Left hindlimb (tissue), 1 donor: ENCODE measurements around the gene EPS8.

Experiments
- DNase-seq: peaks from one replicate; pipeline ENCODE4 v3.0.0-alpha.2; 2018

The EPS8 gene

DNA sequence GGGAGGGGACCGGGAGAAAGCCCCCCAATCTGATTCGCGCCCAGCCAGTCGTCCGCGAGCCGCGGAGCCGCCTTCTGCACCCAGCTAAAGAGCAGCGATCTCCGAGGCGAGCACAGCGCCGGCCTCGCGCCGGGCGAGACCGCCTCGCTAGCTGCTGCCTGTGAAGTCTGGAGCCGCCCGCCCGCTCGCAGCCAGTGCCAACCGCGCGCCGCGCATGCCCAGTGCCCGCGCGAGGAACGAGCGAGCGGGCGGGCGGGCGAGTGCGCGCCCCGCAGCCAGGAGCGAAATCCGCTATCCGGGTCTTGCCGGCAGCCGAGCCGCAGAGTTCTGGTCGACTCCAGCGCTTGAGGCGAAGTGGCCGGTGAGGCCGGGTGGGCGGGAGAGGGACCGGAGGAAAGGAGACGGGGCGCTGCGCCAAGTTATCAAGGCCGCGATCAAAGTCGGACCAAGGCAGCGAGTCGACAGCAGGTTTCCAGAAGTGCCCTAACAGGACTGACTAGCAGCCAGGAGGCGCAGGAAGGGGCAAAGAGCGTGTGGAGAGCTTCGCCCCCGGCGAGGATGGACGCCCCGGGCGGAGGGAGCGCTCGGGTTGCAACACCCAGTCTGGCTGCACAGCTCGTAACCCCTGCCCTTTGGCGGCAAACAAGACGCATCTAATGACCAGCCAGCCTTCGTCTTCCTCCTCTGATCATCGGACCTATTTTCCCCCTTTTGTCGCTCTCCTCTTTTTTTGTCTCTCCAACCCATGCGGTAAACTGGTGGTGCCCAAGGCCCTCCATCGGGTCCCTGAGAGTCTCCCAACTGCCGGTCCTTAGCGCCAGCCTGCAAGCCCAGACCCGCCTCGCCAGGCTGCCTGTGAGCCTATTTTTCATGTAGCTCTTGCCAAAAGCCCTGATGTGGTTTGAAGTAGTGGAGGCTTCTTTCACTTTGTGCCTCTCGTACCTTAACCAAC lies at the start of gene EPS8:
EPS8 (minus strand) TSS at position 169 of the 952 bp plus-strand sequence. CDS start 106,437 bp downstream, outside the sequence.
- DNase-seq, result peak; percentile 95

DNA sequence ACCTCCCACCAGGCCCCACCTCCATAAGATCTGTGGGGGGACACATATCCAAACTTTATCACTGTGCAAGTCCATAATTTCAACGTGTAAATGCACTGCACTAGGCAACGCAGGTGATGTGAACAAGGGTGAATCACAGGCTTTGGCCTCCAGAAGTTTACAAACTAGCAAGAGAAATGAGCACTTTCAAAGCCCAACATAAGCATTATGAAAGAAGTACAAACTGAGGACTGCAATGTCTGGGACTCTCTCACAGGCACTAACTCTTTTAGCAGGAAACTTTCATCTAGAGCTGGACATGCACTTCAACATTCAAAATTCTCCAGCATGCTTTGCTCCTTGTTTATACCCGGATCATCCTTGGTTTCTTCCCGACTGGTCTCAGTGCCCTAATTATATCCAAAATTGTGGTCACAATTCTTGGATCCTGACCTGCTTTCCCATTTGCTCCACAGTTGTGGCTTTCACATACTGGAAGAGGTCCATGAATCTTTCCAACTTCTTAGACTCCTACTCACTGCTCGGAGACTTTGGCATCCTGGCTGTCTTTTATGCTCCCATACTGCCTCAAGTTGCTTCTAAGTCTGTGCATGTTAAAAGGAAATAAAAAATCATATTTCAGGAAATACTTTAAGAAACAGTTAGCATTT lies 48.1 kb upstream of the EPS8 start:
- peak; percentile 54 for DNase-seq

DNA sequence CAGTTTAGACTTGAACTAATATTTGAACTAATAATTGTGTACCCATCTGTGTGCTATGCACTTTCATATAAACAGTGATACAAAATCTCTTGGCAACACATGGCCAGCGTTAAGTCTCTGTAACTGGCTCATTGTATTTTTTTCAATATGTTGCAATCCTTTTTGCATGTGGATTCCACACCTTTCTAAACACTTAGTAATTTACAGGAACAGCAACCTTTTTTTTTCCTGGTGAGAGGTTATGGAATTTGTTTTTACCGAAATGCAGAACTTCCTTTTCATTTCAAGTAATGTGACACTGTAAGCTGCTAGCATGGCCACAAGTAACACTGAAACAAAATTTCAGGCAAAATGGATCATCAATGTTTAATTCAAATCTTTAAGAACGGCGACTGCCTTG lies 45.4 kb upstream of the EPS8 start:
- no peak for DNase-seq

DNA sequence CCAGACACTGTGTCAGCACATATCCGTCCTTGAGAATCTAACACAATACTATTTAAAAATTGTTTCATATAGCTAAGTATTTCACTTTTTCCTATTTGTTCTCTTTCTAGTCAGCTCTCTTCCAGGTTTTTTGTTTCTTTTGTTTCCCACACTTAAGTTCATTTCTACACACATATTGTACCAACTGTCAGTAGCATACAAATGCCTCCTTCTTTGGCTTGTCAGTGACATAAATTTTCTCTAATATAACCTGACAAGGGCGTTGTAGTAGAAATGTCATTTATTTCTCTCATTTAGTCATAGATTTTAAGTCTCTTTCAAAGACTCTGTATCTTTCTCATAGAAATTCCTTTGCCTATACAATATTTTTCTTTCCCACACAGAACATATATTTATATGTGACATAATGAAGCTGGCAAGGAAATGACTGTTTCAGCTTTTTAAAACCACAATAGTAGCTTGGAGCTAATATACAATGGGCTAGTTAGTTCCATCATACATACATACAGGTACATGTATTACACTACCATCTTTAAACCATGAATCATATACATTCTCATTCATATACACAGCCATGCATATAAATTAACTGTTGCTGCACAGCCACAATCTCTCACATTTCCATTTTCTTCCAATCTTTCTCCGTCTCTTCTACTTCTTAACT lies 42.3 kb upstream of the EPS8 start:
- DNase-seq, result no peak

DNA sequence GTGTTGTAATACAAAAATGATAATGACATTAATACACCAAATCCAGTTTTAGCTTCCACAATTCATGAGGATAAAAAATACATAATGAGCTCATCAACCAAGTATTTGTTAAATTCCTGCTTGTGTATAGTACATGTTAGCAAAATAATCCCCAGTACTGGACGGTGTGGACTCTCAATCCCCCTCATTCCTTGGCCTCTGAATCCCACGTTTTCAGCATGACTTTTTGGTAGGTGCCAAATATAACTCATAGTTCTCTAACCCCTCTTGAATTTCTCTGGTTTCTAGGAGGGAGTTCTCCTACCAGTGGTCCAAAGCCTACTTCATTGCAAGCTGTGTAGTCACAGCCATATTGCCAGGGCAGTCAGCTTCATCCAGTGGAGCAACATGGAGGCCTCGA lies 41.4 kb upstream of the EPS8 start:
- DNase-seq, result no peak

DNA sequence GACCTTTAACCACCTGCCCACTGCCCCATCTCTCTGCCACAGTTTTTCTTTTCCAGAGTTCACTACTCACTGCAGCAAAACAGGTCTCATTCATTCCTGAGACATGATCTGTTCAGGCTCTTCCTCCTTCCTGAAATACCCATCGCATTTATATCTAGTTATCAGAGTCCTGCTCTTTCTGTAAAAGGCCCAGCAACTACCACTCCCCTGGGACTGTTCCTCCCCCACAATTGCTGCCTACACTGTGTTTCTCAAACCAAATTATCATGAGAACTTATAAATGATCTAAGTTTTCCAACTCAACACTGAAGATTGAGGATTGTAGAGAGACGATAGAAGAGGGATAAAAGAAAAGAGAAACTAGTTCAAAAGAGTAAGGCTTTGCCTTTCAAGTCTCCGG lies 40.8 kb upstream of the EPS8 start:
- DNase-seq, result no peak

DNA sequence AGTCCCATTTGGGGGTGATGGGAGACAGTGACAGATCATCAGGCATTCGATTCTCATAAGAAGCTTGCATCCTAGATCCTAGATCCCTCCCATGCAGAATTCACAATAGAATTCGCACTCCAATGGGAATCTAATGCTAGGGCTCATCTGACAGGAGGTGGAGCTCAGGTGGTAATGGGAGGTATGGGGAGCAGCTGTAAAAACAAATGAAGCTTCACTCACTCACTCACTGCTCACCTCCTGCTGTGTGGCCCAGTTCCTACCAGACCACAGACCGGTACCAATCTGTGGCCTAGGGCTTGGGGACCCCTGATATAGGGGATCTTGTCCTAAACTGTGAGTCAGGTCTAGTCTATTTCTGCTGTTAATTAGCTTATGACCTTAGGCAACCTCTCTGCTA lies 40.1 kb upstream of the EPS8 start:
- no peak for DNase-seq

DNA sequence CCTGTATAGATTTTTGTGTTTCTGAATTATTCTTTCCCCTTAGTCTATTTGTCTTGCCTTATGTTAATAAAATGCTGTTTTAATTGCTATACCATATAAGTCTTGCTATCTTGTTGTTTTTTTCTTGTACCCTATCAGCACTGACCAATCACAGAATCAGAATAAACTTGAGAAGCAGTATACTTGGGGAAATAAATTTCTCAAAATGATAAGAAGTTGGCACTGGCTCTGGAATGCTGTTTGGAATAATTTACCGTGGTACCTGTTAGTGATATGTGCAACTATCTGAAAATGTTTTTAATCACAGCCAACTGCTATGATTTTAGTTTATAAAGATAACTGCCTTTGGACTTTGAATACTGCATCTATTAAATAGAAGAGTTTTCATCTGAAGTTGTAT lies 37.9 kb upstream of the EPS8 start:
- DNase-seq, result no peak

DNA sequence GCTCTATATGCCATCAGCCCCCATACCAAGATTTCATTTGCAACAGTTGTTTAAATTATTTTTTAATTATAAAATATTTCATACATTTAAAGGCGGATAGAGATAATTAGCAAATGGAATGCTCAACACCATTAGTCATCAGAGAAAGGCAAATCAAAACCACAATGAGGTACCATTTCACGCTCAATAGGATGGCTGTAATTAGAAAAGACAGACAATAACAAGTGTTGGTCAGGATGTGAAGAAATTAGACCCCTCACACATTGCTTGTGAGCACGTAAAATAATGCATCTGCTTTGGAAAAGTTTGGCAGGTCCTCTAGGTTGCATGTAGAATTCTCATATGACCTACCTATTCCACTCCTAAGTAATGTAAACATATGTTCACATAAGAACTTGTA lies 35.3 kb upstream of the EPS8 start:
- no peak for DNase-seq

DNA sequence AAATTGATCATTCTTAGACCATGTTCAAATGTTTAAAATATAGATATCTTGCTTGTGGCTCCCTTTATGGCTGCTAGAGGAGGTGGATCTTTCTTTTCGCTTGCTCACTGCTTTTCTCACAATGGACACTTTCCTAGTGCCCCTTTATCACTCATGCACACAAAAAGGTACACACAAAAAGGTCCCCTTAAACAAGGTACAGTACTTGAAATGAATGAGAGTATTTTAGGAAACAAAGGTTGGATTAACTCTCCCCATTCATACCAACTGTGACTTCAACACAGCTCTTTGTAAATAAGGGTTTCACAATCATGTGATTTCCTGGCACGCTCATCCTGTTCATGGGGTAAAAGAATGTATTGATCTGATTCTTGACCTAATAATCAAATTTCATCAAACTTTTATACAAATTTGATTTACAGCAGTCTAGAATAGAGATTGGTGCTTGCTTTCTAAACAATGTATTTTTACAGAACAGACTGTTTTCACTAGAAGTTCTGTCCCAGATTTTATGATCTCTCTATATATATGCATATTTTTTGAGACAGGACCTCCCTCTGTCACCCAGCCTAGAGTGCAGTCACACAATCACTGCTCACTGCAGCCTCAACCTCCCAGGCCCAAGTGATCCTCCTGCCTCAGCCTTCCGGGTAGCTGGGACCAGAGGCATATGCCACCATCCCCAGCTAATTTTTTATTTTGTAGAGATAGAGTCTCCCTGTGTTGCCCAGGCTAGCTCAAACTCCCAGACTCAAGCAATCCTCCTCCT lies 34.4 kb upstream of the EPS8 start:
- DNase-seq, result no peak

DNA sequence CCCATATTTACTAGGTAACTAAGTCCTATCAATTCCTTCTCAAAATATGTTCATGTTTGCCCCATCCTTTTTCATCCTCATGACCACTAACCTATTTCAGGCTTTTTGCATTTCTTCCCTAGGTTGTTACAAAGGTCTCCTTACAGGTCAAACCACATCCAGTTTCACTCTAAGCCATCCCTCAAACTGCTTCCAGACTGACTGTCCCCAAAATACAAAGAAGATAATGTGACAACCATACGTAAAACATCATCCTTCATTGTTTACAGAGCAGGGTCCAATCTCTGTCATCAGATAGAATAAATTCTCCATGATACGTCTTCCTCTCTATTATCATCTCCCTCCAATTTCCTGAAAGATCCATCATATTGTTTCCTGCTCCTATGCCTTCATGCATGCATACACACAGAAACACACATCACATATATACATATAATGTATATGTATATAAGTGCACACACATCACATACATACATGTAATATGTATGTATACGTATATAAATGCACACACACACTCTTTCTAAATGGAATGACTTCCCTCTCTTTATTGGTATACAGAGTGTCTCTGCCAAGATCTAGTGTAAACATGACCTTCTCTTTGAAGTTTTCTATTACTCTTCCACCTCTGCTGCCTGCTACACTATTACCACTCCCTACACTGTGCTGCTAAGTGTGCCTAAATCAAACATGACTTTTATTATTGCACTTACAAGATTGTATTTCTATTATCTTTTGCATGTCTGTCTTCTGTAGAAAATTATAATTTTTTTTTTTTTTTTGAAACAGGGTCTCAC lies 30.7 kb upstream of the EPS8 start:
- DNase-seq, result no peak

DNA sequence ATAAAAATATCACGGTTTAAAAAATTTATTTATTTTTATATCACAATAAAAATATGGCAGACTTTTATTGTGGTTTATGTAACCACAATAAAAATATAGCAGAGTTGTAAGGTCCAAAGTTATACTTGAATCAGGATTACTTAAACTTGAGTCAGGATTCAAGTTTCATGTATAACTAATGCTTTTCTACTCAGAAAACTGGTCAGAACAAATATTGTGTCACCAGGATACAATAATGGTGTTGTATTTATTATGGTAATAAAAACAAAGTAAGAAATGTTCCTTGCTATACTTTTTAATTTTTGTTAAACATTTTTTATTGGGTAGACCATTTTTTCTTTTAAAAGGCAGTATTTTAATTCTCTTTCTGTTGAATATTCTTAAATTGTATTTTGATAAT lies 29.2 kb upstream of the EPS8 start:
- no peak for DNase-seq

DNA sequence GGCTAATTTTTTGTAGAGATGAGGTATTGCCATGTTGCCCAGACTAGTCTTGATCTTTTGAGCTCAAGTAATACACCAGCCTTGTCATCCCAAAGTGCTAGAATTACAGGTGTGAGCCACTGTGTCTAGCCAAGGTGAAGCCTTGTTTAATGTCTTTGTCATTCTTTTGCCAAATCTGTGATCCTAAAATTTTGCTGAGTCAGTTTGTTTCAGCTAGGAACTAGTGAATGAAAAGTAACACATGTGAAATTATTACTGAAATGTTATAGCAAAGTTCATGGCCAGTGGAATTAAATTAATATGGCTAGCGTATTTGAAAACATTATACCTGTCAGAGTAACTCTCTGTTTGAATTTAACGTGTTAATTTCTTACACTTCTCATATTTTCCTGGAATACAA lies 26.5 kb upstream of the EPS8 start:
- DNase-seq, result no peak

DNA sequence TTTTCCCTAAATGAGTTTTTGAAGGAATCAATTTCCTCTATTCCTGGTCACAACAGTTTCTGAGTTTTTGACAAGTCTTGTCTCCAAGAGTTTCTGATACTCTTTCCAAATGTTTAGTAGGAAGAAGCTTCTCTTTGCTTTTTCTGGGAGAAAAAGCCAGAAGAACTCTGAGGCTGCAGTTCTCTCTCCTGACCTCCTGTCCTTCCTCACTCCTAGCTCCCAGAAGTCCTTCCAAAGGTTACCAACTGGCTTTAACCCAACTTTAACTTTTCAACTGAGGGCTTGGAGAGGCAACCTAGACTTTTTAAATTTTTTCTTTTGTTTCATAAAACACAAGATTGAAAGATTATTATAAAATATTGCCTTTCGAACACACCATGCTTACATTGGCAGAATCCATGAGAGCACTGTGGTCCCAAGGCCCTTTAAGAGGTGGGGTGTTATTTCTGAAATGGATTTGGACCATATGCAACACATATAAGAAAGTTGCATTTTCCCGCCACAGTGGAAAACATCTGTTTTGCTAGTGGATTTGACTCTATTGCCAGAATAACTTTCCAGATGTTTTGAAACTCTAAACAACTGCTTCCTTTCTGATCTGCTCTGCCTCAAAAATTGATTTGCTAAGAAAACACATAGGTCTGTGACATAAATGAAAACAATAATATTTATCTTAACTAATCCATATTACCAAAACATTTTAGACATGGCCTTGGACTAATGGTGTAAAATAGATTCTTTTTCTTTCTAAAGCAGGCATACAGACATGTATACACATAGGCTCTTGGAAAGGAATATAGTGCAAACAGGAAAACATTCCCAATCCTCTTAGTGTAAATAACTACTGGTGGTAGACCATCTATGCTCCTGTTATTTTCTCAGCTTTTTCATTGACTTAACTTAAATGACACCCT lies 22.3 kb upstream of the EPS8 start:
- peak; percentile 61 for DNase-seq

DNA sequence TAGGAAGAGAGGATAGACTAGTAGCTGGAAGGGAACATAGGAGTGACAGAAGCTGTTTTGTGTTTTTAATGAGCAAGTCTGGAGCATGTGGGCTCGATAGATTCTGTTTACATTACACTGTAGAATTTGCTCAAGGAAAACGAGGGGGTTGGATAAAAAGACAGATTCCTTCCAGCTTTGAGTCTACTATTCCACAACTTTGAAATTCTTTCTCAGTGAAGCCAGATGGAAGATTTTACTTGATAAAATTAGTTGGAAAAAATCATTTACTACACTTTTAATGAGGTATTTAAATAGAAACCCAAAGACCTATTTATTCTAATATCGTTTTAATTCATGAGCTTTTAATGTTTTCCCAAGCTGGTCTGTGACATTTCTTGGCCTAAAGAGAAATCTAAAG lies 19.5 kb upstream of the EPS8 start:
- DNase-seq, result no peak

DNA sequence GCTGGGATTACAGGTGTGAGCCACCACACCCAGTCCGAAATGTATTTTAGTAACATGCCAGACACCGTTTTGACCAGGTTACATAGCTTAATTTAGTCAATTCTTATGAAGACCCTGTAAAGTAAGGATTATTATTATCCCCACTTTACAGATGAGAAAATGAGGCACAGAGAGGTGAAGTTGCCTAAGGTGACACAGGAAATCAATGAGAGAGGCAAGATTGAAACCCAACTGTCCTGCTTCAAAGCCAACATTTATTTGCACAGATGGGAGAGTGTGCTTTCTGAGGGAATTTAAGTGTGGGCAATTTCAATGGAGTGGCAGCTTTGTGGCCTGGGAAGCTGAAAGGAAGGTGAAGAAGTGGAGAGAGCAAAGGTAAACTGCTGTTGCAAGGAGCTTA lies 19.1 kb upstream of the EPS8 start:
- DNase-seq, result no peak

DNA sequence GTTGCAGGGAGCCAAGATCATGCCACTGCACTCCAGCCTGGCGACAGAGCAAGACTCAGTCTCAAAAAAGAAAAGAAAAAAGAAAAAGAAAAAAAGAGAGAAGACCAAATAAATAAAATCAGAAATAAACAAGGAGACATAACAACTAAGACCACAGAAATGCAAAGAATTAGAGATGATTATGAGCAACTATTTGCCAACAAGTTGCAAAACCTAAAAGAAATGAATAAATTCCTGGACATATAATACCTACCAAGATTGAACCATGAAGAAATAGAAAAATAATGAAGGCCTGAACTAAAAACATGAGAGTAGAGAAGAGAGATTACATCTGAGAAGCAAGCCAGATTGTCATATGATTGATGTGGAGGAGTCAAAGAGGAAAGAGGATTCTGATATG lies 17.6 kb upstream of the EPS8 start:
- DNase-seq, result no peak

DNA sequence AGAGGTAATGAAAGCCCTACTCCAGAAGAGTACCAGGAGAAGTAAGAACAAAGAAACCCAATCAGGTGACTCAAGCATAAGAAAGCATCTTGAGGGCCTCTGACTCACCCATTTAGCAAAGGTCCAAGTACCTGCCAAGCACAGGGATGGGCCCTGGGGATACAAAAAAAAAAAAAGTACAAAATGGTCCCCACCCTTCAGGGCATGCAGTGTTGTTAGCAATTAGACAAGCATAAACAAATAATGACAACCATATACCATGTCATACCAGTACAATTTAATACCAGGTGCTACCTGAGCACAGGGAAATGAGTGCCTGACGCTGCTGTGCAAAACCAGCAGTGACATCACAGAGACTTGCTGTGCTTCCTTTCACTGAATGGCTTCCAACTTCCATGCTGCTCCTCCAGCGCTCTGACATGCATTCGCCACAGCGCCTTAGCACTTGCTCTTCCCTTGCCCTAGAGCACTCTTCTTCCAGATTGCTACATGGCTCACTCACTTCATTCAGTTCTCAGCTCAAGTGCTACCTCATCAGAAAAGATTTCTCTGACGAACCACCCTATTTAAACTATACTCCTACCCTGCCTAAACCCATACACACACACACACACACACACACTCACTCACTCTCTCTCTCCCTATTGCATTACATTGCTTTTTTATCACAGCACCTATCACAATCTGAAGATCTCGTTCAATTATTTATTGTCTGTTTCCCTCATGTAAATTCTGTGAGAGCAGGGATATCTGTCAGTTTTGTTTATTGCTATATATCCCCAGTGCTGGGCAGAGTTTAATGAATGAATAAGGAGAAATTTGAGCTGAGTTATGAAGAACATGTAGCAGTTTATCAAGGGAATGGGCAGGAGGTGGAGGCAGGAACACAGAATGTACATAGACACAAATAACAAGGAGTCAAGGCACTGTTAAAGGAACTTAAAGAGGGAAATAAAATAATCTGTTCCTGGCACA lies 12.9 kb upstream of the EPS8 start:
- DNase-seq, result no peak

DNA sequence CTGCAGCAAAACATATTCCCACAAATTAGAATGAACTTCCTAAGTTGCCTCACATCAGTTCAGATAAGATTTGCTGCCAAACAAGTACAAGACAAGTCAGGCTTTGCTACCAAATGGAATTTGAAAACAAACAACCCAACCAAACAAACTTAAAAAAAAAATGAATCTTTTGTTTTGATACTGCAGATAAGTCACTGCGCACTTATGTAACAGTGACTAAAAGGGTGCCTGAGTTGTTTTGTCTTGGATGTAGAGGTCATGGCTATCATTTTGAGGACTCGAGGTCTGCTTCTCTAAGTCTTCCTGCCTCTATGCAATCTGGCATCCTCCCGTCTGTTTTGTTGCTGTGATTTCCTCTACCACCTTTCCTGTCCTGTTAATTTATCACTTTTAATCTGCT lies 11.1 kb upstream of the EPS8 start:
- DNase-seq, result no peak

DNA sequence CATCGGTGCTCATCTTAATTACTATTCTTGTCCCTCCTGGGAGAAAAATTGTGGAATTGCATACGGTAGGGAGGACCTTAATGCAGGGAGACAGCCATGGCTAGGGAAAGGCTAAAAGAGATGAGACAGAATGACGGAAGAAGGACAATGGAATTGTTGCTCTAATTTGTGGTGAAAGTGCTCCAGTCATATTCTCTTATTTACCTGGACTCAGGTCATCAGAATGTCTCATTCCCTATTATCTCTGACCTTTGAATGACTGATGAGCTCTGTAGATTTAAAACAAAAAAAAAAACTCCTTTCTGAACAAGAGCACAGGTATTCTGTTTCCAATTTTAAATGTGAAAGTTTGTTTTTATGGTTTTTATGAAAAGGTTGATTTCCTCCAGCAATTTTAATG lies 8.6 kb upstream of the EPS8 start:
- DNase-seq, result no peak
